Ishikawa (cell line): ENCODE data around the gene ARID5A.

Experiments
- EGR1 ChIP-seq: IDR thresholded peaks from 2 replicates; pipeline ENCODE4 v1.6.1; 2012
- EP300 ChIP-seq: IDR thresholded peaks from 2 replicates; pipeline ENCODE4 v1.6.1; 2012; ENCODE audit warnings: borderline replicate concordance
- RAD21 ChIP-seq: IDR thresholded peaks from 2 replicates; pipeline ENCODE4 v1.6.1; 2012; ENCODE audit warnings: low read depth
- TAF1 ChIP-seq: IDR thresholded peaks from 2 replicates; pipeline ENCODE4 v1.6.1; 2012; ENCODE audit warnings: low read depth, mild to moderate bottlenecking
- TCF12 ChIP-seq: IDR thresholded peaks from 2 replicates; pipeline ENCODE4 v1.6.1; 2012; ENCODE audit warnings: low read depth
- YY1 ChIP-seq: IDR thresholded peaks from 2 replicates; pipeline ENCODE4 v1.6.1; 2012; ENCODE audit warnings: low read depth
- ZBTB7A ChIP-seq: IDR thresholded peaks from 2 replicates; pipeline ENCODE4 v1.6.1; 2012; ENCODE audit warnings: low read depth
- TF ChIP-seq, protein P1 (sequence below): IDR thresholded peaks from 2 replicates; pipeline ENCODE4 v1.6.1; 2012; ENCODE audit warnings: low read depth, mild to moderate bottlenecking

DNA sequence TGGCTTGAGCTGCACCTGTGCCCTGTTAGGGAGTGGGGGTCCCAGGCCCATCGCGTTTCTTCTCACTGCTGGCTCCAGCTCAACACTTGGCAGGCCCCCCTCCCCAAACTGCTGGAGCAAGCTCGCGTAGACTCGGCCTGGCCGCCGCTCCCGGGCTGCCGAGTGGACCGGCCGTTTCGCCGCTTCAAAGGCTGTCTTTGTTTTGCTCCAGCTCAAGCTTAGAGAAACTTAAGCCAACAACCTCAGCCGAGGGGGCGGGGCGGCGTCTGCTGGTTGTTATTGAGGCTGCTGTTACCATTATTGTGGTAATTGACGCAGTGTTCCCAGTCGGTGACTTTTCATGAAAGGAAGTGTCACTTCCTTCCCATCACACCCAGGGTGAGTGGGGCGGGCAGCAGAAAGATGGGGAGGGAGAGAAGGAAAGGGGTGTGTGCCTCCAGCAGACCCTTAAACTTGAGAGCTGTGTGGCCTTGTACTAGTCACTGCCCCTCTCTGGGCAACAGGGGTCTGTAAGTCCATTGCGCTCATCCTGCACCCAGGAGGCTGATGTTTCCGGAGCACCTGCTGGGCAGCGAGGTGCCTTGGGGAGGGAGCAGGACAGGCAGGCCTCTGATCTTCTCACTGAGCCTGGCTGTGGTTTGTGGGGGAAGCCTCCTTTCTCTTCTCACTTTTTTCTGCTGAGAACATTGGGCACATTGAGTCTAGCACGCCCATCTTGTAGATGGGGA is 2.1 kb downstream of the ARID5A start:
- TF ChIP-seq EGR1 = no peak
- no peak for TF ChIP-seq RAD21
- no peak for TF ChIP-seq EP300
- TF ChIP-seq TCF12 = no peak
- no peak for TF ChIP-seq TAF1
- TF ChIP-seq ZBTB7A = no peak
- TF ChIP-seq YY1 = no peak
- TF ChIP-seq, protein P1, sequence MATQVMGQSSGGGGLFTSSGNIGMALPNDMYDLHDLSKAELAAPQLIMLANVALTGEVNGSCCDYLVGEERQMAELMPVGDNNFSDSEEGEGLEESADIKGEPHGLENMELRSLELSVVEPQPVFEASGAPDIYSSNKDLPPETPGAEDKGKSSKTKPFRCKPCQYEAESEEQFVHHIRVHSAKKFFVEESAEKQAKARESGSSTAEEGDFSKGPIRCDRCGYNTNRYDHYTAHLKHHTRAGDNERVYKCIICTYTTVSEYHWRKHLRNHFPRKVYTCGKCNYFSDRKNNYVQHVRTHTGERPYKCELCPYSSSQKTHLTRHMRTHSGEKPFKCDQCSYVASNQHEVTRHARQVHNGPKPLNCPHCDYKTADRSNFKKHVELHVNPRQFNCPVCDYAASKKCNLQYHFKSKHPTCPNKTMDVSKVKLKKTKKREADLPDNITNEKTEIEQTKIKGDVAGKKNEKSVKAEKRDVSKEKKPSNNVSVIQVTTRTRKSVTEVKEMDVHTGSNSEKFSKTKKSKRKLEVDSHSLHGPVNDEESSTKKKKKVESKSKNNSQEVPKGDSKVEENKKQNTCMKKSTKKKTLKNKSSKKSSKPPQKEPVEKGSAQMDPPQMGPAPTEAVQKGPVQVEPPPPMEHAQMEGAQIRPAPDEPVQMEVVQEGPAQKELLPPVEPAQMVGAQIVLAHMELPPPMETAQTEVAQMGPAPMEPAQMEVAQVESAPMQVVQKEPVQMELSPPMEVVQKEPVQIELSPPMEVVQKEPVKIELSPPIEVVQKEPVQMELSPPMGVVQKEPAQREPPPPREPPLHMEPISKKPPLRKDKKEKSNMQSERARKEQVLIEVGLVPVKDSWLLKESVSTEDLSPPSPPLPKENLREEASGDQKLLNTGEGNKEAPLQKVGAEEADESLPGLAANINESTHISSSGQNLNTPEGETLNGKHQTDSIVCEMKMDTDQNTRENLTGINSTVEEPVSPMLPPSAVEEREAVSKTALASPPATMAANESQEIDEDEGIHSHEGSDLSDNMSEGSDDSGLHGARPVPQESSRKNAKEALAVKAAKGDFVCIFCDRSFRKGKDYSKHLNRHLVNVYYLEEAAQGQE = no peak
